ENCODE measurements around the gene RPS6KL1.

The RPS6KL1 gene
- total RNA-seq = 2.7 to 8.1 (median 5.6) reads per million in 3 experiments

DNA sequence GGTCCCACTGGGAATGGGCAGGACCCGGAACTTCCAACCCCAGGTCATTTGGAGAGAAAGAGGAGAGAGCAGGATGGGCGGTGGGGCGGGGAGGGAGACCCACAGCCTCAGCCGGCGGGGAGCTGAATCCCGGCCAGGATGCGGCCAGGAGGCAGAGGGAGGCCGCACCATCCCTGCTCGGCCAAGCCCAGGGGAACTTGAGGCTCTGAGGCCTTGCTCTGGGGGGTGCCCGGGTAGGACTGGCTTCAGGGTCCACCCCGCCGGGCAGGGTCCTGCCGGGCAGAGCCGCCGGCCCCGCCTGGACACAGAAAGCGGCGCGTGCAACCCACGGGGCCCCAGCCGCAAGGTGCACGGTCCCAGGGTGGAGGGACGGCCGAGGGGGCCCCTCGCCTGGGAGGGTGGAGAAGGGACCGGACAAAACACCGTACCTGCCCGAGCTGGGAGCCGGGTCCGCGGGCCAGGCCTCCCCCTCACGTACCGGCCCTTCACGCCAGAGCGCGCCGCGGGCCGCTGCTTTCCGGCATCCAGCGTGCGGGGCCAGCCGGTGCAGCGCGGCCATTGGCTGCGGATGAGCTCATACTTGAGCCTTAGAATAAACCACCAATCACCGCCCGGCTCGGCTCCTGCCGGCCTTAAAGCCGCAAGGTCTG lies at the start of gene RPS6KL1:
Gene RPS6KL1 (minus strand): TSS at position 509 of the 650 bp plus-strand sequence. CDS start 1,719 bp downstream, outside the sequence.
- DNase-seq = peak; percentile 66

DNA sequence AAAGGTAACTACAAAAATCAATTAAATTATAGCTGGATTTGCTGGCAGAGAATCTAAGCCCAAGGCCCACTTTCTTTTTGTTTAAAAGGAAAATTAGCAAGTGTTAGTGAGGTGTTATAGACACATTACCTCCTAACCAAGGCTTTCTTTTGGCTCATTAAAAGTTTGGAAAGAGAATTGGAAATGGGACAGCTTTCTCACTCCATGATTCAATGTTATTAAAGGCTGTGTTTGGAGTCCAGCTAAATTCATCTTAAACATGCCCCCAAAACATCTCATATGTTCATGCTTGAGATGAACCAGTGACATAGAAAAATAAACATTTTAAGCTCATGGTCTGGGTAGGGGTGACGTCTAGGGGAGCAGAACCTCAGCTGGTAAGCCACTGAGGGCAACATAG lies 45.8 kb upstream of the RPS6KL1 start:
- DNase-seq = no peak

- no peak for DNase-seq
These were observed 42.6 kb upstream of the RPS6KL1 start for GRCh38 chr14:74965486-74966153.

- DNase-seq = no peak
These were observed 41.9 kb upstream of the RPS6KL1 start for GRCh38 chr14:74964787-74965485.

GRCh38 chr14:74963705-74964271 lies 40.7 kb upstream of the RPS6KL1 start:
- no peak for DNase-seq

DNA sequence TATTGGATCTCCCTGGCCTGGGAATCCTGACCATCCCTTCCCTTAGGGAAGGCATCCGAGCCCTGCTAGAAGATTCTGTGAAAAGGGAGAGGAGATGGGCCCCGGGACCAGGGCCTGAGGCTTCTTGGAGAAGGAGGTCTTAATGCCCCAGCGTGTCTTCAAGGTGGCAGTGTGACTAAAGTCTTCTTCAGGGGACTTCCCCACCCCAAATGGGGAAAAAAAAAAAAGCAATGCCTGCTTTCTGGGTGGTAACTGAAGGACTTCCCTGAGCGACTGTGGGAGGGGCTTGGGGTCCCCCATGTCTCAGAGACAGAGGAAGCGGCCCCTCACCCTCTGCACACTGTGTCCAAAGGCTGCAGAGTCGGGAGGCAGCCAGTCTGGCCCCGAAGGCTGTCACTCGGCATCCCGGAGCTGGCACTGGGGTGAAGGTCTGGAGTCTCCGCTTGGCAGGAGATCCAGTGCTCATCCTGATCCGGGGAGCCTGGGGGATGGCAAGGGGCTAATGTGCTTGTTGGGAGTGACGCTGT lies 40.2 kb upstream of the RPS6KL1 start:
- no peak for DNase-seq

- DNase-seq = no peak
These were observed 39.4 kb upstream of the RPS6KL1 start for GRCh38 chr14:74962493-74962892.

- DNase-seq = no peak
These were observed 39.0 kb upstream of the RPS6KL1 start for GRCh38 chr14:74962046-74962445.

GRCh38 chr14:74961238-74961911 lies 38.3 kb upstream of the RPS6KL1 start:
- DNase-seq = no peak

GRCh38 chr14:74960736-74961135 lies 37.7 kb upstream of the RPS6KL1 start:
- no peak for DNase-seq

GRCh38 chr14:74959596-74960180 lies 36.6 kb upstream of the RPS6KL1 start:
- no peak for DNase-seq

GRCh38 chr14:74956280-74957072 lies 33.4 kb upstream of the RPS6KL1 start:
- DNase-seq = no peak

DNA sequence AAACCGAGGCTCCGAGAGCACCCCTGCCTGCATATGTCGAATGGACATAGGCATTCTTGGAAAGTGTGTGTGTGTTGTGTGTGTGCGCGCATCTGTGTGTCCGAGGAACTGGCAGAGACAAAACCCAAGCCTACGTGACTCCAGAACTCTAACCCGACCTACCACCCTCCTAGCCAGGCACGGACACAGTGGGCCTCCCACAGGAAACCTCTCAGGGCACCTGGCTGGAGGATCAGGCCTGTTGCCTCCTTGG lies 32.9 kb upstream of the RPS6KL1 start:
- no peak for DNase-seq

GRCh38 chr14:74955229-74956026 lies 32.4 kb upstream of the RPS6KL1 start, which contains the start of gene PGF:
Gene PGF (minus strand): TSS chr14:74955597. CDS start chr14:74955242, 355 bp downstream.
- DNase-seq = peak; percentile 18

DNA sequence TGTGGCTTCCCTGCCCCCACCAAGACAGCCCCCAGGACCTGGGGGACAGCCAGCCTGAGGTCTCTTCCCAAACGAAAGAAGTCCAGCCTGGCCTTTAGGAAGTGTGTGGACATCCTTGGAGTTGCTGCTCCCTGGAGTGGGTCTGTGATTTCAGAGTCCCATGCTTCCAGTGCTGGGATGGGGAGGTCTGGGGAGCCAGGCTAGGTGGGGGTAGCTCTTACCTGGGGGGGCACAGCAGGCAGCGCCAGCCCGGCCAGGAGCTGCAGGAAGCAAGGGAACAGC lies 31.8 kb upstream of the RPS6KL1 start:
- DNase-seq = no peak

- DNase-seq = no peak
These were observed 31.3 kb upstream of the RPS6KL1 start for GRCh38 chr14:74954232-74954946.

DNA sequence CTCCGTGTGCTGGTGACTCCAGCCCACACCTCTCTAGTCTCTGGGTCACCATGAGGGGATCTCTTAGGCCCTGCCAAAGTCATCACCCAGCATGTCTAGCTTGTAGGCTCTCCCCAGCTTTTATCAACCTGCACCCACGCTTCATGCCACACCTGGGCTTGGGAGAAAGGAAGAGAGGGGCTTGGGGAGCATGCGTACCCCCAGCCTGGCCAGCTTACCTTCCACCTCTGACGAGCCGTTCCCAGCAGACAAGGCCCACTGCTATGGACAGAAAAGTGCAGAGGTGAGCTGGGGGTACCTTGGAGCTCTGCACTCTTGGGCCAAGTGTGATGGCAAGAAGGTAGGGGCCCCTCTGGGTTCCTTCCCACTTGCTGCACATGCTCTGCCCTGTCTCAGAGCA lies 30.6 kb upstream of the RPS6KL1 start:
- no peak for DNase-seq

GRCh38 chr14:74952697-74953484 lies 29.8 kb upstream of the RPS6KL1 start:
- no peak for DNase-seq

GRCh38 chr14:74952180-74952665 lies 29.2 kb upstream of the RPS6KL1 start:
- DNase-seq = no peak

All from central memory CD4-positive, alpha-beta T cell (primary cell).